ENCODE data around the gene PTTG1. TPM values are rescaled to one million over a fixed set of nuclear protein-coding genes. Genes with fewer than 3 reads are reported as not detected.

PTTG1 gene
- total and polyA plus RNA-seq, 2 of the 8 experiments (the other 6 are each of a cell fraction or from before 2014, with no cell fraction given) = 240 to 478 TPM

DNA sequence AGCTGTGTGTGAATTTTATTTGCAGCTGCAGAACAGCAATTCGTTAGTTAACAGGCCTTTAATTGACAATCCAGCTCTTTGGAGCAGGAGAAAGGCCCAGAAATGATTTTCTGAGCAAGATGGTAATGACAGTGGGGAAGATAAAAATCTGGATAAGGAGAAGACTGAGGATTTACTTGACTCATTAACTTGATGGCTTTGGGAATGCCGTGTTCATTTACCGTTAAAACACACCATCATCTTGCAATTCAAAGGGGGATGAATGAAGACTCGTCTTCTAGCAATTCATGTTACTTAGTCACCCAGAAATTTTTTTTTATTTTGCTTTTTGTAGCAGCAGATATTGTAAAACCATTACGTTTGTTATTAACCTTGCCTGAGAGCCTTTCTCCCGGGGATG lies 52.0 kb downstream of the PTTG1 start (continued):
- no peak for TF ChIP-seq EP300 (IDR thresholded peaks at IDR 0.05; ENCODE audit: borderline replicate concordance in 1 of 2, low read depth in 2 of 2, low read length in 2 of 2)
